Left lung (tissue), 10 donors: ENCODE results near the gene TAPT1. TPM values are rescaled to one million over a fixed set of nuclear protein-coding genes. Genes with fewer than 3 reads are reported as not detected.

Experiments used
- ATAC-seq: fragments of 200-7000 bp; cut with Tn5 transposase; one replicate; pipeline ENCODE4 v1.9.1; 2020; ENCODE audit warnings: moderate library complexity
- DNase-seq, 4 donors: peaks; one replicate each; pipeline ENCODE4 v3.0.0-alpha.2; 2013 to 2020
- H3K27ac ChIP-seq, 2 donors: fragments of 200-600 bp; sonication (generic) in 1 of 2; one replicate each; pipeline versions ENCODE4 v1.5.0 to v1.8.0; 2020 to 2021
- H3K27me3 ChIP-seq, 2 donors: fragments of 200-600 bp; sonication (generic) in 1 of 2; one replicate each; pipeline versions ENCODE4 v1.5.0 to v1.8.0; 2020 to 2021
- H3K36me3 ChIP-seq, 2 donors: fragments of 200-600 bp; sonication (generic) in 1 of 2; one replicate each; pipeline versions ENCODE4 v1.5.0 to v1.8.0; 2020 to 2021
- H3K4me1 ChIP-seq, 2 donors: fragments of 200-600 bp; one replicate each; pipeline ENCODE4 v1.8.0; 2021
- H3K4me3 ChIP-seq, 2 donors: fragments of 200-600 bp; sonication (generic) in 1 of 2; one replicate each; pipeline versions ENCODE4 v1.5.0 to v1.8.0; 2020 to 2021; ENCODE audit warnings: mild to moderate bottlenecking in 1 of 2
- H3K9me3 ChIP-seq, 2 donors: fragments of 200-600 bp; sonication (generic) in 1 of 2; one replicate each; pipeline versions ENCODE4 v1.5.0 to v1.8.0; 2020 to 2021
- intact Hi-C, 2 donors: fragments of 100-400 bp; cut with DNase I; formaldehyde crosslinking; loops; one replicate each; pipeline versions ENCODE4 v1.11.2 to v1.14.2; 2022
- polyA plus RNA-seq, 6 donors: library from polyadenylated mRNA; unstranded; fragments of 120-200 nt; gene quantifications; one replicate each; pipeline ENCODE4 v1.2.1, GENCODE V29; 2013; ENCODE audit not compliant: insufficient read length in 6 of 6
- total RNA-seq, 2 donors: library from RNA; stranded (reverse); fragmentation: NEBNext Ultra II Directional; extraction: Animal tissue kit (Norgen Biotek cat#: 25700); gene quantifications; one replicate each; pipeline ENCODE4 v1.2.1, GENCODE V29; 2021
- TF ChIP-seq, protein P1 (sequence below), 2 donors: fragments of 200-600 bp; sonication (generic) in 1 of 2; IDR thresholded peaks; one replicate each; pipeline versions ENCODE4 v1.5.0 to v1.8.0; 2021; ENCODE audit warnings: antibody characterized with exemption in 2 of 2
- donor health status: DM: no; HTN: yes; CAD: no.
- donor health status: DM: no; HTN: no; CAD: no.

The TAPT1 gene
- total and polyA plus RNA-seq, 8 donors, result 42.9 to 65.8 (median 52.2) TPM

DNA sequence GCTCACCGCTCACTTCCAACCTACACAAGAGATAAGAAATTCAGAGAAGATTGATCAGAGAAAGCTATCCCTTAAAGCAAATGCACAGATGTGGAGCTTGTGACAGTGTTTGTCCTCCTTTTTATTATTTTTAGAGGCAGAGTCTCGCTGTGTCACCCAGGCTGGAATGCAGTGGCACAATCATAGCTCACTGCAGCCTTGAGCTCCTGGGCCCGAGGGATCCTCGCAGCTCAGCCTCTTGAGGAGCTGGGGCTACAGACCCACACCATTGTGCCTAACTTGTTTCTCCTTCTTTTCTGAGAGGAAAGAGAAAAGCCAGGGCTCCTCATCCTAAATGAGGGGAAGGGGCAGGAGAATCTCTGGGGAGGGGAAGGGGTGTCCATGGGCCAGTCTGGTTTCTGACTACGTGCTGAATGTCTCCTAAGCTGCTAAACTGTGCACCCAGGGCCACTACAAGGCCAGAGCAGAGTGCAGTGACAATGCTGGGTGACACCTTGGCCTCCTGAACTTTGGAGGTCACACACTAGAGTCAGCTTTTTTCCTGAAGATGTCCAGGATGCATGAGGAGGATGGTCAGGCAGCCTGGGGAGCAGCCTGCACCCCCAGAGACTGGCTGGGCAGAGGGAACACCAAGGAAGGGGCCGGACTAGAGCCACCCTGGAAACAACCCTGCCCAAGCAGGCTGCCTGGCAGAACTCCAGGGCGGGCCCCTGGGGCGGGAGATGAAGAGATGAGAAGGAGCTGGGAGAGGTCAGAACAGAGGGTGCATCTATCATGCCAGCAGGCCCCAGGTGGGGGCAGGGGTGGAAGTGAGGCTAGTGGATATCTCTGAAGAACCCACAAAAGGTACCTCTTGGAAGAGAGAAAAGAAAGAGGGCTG lies 87.0 kb downstream of the TAPT1 start:
- TF ChIP-seq, protein P1, sequence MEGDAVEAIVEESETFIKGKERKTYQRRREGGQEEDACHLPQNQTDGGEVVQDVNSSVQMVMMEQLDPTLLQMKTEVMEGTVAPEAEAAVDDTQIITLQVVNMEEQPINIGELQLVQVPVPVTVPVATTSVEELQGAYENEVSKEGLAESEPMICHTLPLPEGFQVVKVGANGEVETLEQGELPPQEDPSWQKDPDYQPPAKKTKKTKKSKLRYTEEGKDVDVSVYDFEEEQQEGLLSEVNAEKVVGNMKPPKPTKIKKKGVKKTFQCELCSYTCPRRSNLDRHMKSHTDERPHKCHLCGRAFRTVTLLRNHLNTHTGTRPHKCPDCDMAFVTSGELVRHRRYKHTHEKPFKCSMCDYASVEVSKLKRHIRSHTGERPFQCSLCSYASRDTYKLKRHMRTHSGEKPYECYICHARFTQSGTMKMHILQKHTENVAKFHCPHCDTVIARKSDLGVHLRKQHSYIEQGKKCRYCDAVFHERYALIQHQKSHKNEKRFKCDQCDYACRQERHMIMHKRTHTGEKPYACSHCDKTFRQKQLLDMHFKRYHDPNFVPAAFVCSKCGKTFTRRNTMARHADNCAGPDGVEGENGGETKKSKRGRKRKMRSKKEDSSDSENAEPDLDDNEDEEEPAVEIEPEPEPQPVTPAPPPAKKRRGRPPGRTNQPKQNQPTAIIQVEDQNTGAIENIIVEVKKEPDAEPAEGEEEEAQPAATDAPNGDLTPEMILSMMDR (IDR thresholded peaks at IDR 0.05), result no peak
- intact Hi-C loops, result no loop called here
- Histone ChIP-seq H3K9me3 (peaks cover 0 to 10% of the 10 kb centered on the region in 2 donors), H3K27ac (no peak overlapping the region), H3K27me3 (no peaks in the 10 kb centered on the region), H3K36me3 (no peaks in the 10 kb centered on the region), H3K4me3 (no peak overlapping the region), H3K4me1 (no peaks in the 10 kb centered on the region)
- no peak for ATAC-seq
- DNase-seq, result no peak

DNA sequence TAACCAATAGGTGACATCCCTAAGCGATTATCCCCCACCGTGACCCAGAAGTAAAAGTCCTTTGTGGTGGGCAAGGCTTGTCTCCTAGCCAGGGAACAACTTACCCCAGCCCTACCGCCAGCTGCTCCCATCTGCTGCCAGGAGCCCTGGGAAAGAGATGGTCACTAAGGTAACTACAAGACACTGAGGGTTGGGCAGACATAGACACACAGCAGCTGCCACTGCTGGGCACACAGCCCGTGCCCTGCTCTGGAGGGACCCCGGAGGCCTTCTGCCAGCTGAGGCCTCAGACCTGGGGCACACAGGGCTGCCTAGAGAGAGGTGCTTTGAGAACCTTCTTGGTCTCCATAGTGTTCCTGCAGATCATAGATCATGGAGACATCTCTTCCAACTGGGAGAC lies 89.4 kb downstream of the TAPT1 start:
- no peak for DNase-seq

DNA sequence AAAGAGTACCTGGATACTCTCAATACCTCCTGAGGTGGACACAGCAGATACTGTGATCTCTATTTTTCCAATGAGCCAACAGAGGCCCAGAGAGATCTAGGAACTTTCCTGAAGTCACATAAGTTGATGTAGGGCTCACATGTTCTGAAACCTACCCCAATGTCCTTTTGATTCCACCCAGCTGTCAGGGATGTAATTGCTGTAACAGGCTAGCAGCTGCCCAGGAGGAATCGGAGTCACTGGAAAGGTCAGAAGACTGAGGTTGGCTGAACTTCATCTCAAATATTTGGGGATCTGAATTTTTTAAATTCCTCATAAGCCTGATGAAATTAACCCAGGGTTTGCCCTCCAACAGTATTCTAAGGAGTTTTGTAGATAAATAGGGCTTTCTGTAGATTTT lies 90.0 kb downstream of the TAPT1 start:
- TF ChIP-seq, protein P1 (IDR thresholded peaks at IDR 0.05), result no peak
- H3K9me3 ChIP-seq, result peaks cover 0 to 3% of the 10 kb centered on the region in 2 donors
- no peaks in the 10 kb centered on the region for H3K36me3 ChIP-seq
- ATAC-seq (no peak), DNase-seq (no peak)
- H3K27me3 ChIP-seq, result no peaks in the 10 kb centered on the region
- no peaks in the 10 kb centered on the region for H3K4me1 ChIP-seq
- no peak overlapping the region for H3K27ac ChIP-seq
- no peak overlapping the region for H3K4me3 ChIP-seq
- intact Hi-C loops, result no loop called here

More for the DNA sequence above, 89.4 kb downstream of the TAPT1 start:
- intact Hi-C loops, result no loop called here
- TF ChIP-seq, protein P1 (IDR thresholded peaks at IDR 0.05), result no peak
- H3K27me3 ChIP-seq, result no peaks in the 10 kb centered on the region
- no peak overlapping the region for H3K4me3 ChIP-seq
- peaks cover 0 to 3% of the 10 kb centered on the region in 2 donors for H3K9me3 ChIP-seq
- ATAC-seq, result no peak
- H3K36me3 ChIP-seq, result no peaks in the 10 kb centered on the region
- H3K27ac ChIP-seq, result no peak overlapping the region
- no peaks in the 10 kb centered on the region for H3K4me1 ChIP-seq

DNA sequence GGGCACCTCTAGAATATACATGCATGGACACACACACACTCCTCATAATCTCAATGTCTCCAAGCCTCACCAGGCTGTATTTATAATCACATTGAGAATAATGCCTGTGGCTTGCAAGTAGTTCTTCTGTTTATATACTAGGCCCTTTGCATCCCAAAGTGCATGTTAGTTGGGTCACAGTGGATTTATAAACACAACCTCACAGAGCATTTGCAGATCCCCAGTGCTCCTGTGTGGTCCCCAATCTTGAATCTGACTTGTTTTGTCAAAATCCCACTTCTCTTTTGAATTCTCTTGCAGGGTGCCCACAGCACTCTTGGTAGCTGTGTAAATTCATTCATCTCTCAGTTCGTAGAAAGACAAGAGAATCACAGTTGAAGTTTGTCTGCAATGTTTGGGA lies 92.9 kb downstream of the TAPT1 start:
- peaks cover 0 to 3% of the 10 kb centered on the region in 2 donors for H3K9me3 ChIP-seq
- intact Hi-C loops, result no loop called here
- no peak overlapping the region for H3K27ac ChIP-seq
- H3K4me1 ChIP-seq, result no peaks in the 10 kb centered on the region
- H3K27me3 ChIP-seq, result no peaks in the 10 kb centered on the region
- TF ChIP-seq, protein P1 (IDR thresholded peaks at IDR 0.05), result no peak
- DNase-seq (no peak), ATAC-seq (no peak)
- no peaks in the 10 kb centered on the region for H3K36me3 ChIP-seq
- H3K4me3 ChIP-seq, result no peak overlapping the region

DNA sequence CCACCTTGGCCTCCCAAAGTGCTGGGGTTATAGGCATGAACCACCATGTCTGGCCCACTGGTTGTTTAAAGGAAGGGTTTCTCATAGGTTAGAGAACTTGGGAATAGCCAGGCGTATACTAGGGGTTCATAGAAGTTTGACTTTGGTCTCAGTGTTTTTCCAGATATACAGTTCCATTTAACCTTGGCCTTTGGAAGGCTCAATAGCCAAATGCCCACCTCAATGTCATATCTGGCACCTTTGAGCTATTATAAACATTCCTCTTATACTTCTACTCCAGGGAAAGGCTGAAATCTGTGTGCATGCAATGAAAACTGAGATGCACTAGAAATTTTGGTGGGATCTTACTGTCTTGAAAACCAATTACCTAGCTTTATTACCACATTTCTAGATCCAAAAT lies 95.0 kb downstream of the TAPT1 start:
- H3K36me3 ChIP-seq, result no peaks in the 10 kb centered on the region
- no peaks in the 10 kb centered on the region for H3K27me3 ChIP-seq
- no peak overlapping the region for H3K4me3 ChIP-seq
- H3K27ac ChIP-seq, result no peak overlapping the region
- H3K4me1 ChIP-seq, result no peaks in the 10 kb centered on the region
- intact Hi-C loops, result no loop called here
- ATAC-seq (no peak), DNase-seq (no peak)
- TF ChIP-seq, protein P1 (IDR thresholded peaks at IDR 0.05), result no peak
- peaks cover 0 to 3% of the 10 kb centered on the region in 2 donors for H3K9me3 ChIP-seq
